Measurements from ENCODE around the gene TFE3.

Gene TFE3

GRCh38 chrX:49069038-49069437, 25.9 kb upstream of the TFE3 start:
- Histone ChIP-seq H3K4me1 (ENCODE audit: control insufficient read depth, insufficient read depth, low read length) (peaks cover 2% of the 10 kb centered on the region), H3K9ac (ENCODE audit: low read length) (no peak overlapping the region), H3K36me3 (ENCODE audit: control insufficient read depth, insufficient read depth, low read length) (no peaks in the 10 kb centered on the region), H3K27ac (ENCODE audit: low read depth, low read length) (no peak overlapping the region), H3K4me3 (ENCODE audit: low read length) (no peak overlapping the region), H3K27me3 (ENCODE audit: control insufficient read depth, insufficient read depth, low read length) (peaks cover 2% of the 10 kb centered on the region)

GRCh38 chrX:49067285-49068120, 24.3 kb upstream of the TFE3 start:
- Histone ChIP-seq H3K36me3 (ENCODE audit: control insufficient read depth, insufficient read depth, low read length) (no peaks in the 10 kb centered on the region), H3K9ac (ENCODE audit: low read length) (no peak overlapping the region), H3K27me3 (ENCODE audit: control insufficient read depth, insufficient read depth, low read length) (peaks cover 2% of the 10 kb centered on the region), H3K4me1 (ENCODE audit: control insufficient read depth, insufficient read depth, low read length) (peaks cover 1% of the 10 kb centered on the region), H3K4me3 (ENCODE audit: low read length) (no peak overlapping the region), H3K27ac (ENCODE audit: low read depth, low read length) (no peak overlapping the region)

GRCh38 chrX:49066690-49067089, 23.5 kb upstream of the TFE3 start:
- Histone ChIP-seq H3K4me3 (ENCODE audit: low read length) (no peak overlapping the region), H3K36me3 (ENCODE audit: control insufficient read depth, insufficient read depth, low read length) (no peaks in the 10 kb centered on the region), H3K27me3 (ENCODE audit: control insufficient read depth, insufficient read depth, low read length) (peaks cover 2% of the 10 kb centered on the region), H3K9ac (ENCODE audit: low read length) (no peak overlapping the region), H3K27ac (ENCODE audit: low read depth, low read length) (no peak overlapping the region), H3K4me1 (ENCODE audit: control insufficient read depth, insufficient read depth, low read length) (no peaks in the 10 kb centered on the region)

- Histone ChIP-seq H3K36me3 (ENCODE audit: control insufficient read depth, insufficient read depth, low read length) (no peaks in the 10 kb centered on the region), H3K27ac (ENCODE audit: low read depth, low read length) (no peak overlapping the region), H3K9ac (ENCODE audit: low read length) (no peak overlapping the region), H3K27me3 (ENCODE audit: control insufficient read depth, insufficient read depth, low read length) (peaks cover 2% of the 10 kb centered on the region), H3K4me3 (ENCODE audit: low read length) (no peak overlapping the region), H3K4me1 (ENCODE audit: control insufficient read depth, insufficient read depth, low read length) (no peaks in the 10 kb centered on the region)
Observed at GRCh38 chrX:49066278-49066677, 23.1 kb upstream of the TFE3 start.

GRCh38 chrX:49064735-49065134, 21.6 kb upstream of the TFE3 start:
- Histone ChIP-seq H3K36me3 (ENCODE audit: control insufficient read depth, insufficient read depth, low read length) (no peaks in the 10 kb centered on the region), H3K27ac (ENCODE audit: low read depth, low read length) (no peak overlapping the region), H3K27me3 (ENCODE audit: control insufficient read depth, insufficient read depth, low read length) (peaks cover 5% of the 10 kb centered on the region), H3K9ac (ENCODE audit: low read length) (no peak overlapping the region), H3K4me3 (ENCODE audit: low read length) (no peak overlapping the region), H3K4me1 (ENCODE audit: control insufficient read depth, insufficient read depth, low read length) (no peaks in the 10 kb centered on the region)

GRCh38 chrX:49064303-49064702, 21.1 kb upstream of the TFE3 start:
- no peaks in the 10 kb centered on the region for H3K4me1 ChIP-seq (ENCODE audit: control insufficient read depth, insufficient read depth, low read length)
- no peak overlapping the region for H3K4me3 ChIP-seq (ENCODE audit: low read length)
- no peaks in the 10 kb centered on the region for H3K36me3 ChIP-seq (ENCODE audit: control insufficient read depth, insufficient read depth, low read length)
- H3K9ac ChIP-seq (ENCODE audit: low read length) = no peak overlapping the region
- peaks cover 5% of the 10 kb centered on the region for H3K27me3 ChIP-seq (ENCODE audit: control insufficient read depth, insufficient read depth, low read length)
- no peak overlapping the region for H3K27ac ChIP-seq (ENCODE audit: low read depth, low read length)

GRCh38 chrX:49063715-49064114, 20.6 kb upstream of the TFE3 start:
- Histone ChIP-seq H3K36me3 (ENCODE audit: control insufficient read depth, insufficient read depth, low read length) (no peaks in the 10 kb centered on the region), H3K4me1 (ENCODE audit: control insufficient read depth, insufficient read depth, low read length) (no peaks in the 10 kb centered on the region), H3K9ac (ENCODE audit: low read length) (no peak overlapping the region), H3K27me3 (ENCODE audit: control insufficient read depth, insufficient read depth, low read length) (peaks cover 2% of the 10 kb centered on the region), H3K27ac (ENCODE audit: low read depth, low read length) (no peak overlapping the region), H3K4me3 (ENCODE audit: low read length) (no peak overlapping the region)

GRCh38 chrX:49061916-49062315, 18.8 kb upstream of the TFE3 start:
- Histone ChIP-seq H3K27me3 (ENCODE audit: control insufficient read depth, insufficient read depth, low read length) (peaks cover 2% of the 10 kb centered on the region), H3K4me3 (ENCODE audit: low read length) (no peak overlapping the region), H3K36me3 (ENCODE audit: control insufficient read depth, insufficient read depth, low read length) (no peaks in the 10 kb centered on the region), H3K9ac (ENCODE audit: low read length) (no peak overlapping the region), H3K4me1 (ENCODE audit: control insufficient read depth, insufficient read depth, low read length) (no peaks in the 10 kb centered on the region), H3K27ac (ENCODE audit: low read depth, low read length) (no peak overlapping the region)

GRCh38 chrX:49061490-49061889, 18.3 kb upstream of the TFE3 start:
- Histone ChIP-seq H3K4me1 (ENCODE audit: control insufficient read depth, insufficient read depth, low read length) (no peaks in the 10 kb centered on the region), H3K9ac (ENCODE audit: low read length) (no peak overlapping the region), H3K4me3 (ENCODE audit: low read length) (no peak overlapping the region), H3K36me3 (ENCODE audit: control insufficient read depth, insufficient read depth, low read length) (no peaks in the 10 kb centered on the region), H3K27me3 (ENCODE audit: control insufficient read depth, insufficient read depth, low read length) (peaks cover 2% of the 10 kb centered on the region), H3K27ac (ENCODE audit: low read depth, low read length) (no peak overlapping the region)

GRCh38 chrX:49060914-49061313, 17.8 kb upstream of the TFE3 start:
- Histone ChIP-seq H3K4me3 (ENCODE audit: low read length) (no peak overlapping the region), H3K4me1 (ENCODE audit: control insufficient read depth, insufficient read depth, low read length) (no peaks in the 10 kb centered on the region), H3K9ac (ENCODE audit: low read length) (no peak overlapping the region), H3K36me3 (ENCODE audit: control insufficient read depth, insufficient read depth, low read length) (no peaks in the 10 kb centered on the region), H3K27ac (ENCODE audit: low read depth, low read length) (no peak overlapping the region), H3K27me3 (ENCODE audit: control insufficient read depth, insufficient read depth, low read length) (peaks cover 2% of the 10 kb centered on the region)

- no peaks in the 10 kb centered on the region for H3K36me3 ChIP-seq (ENCODE audit: control insufficient read depth, insufficient read depth, low read length)
- H3K27ac ChIP-seq (ENCODE audit: low read depth, low read length) = no peak overlapping the region
- H3K27me3 ChIP-seq (ENCODE audit: control insufficient read depth, insufficient read depth, low read length) = peaks cover 2% of the 10 kb centered on the region
- H3K4me3 ChIP-seq (ENCODE audit: low read length) = peak overlapping the region; percentile 45
- H3K4me1 ChIP-seq (ENCODE audit: control insufficient read depth, insufficient read depth, low read length) = no peaks in the 10 kb centered on the region
- H3K9ac ChIP-seq (ENCODE audit: low read length) = no peak overlapping the region
Observed at GRCh38 chrX:49059681-49060085, 16.5 kb upstream of the TFE3 start.

- H3K4me1 ChIP-seq (ENCODE audit: control insufficient read depth, insufficient read depth, low read length) = no peaks in the 10 kb centered on the region
- H3K27me3 ChIP-seq (ENCODE audit: control insufficient read depth, insufficient read depth, low read length) = peaks cover 2% of the 10 kb centered on the region
- no peak overlapping the region for H3K27ac ChIP-seq (ENCODE audit: low read depth, low read length)
- peak overlapping the region; percentile 45 for H3K4me3 ChIP-seq (ENCODE audit: low read length)
- H3K36me3 ChIP-seq (ENCODE audit: control insufficient read depth, insufficient read depth, low read length) = no peaks in the 10 kb centered on the region
- no peak overlapping the region for H3K9ac ChIP-seq (ENCODE audit: low read length)
Observed at GRCh38 chrX:49059201-49059600, 16.0 kb upstream of the TFE3 start.

- peaks cover 2% of the 10 kb centered on the region for H3K27me3 ChIP-seq (ENCODE audit: control insufficient read depth, insufficient read depth, low read length)
- no peaks in the 10 kb centered on the region for H3K36me3 ChIP-seq (ENCODE audit: control insufficient read depth, insufficient read depth, low read length)
- no peaks in the 10 kb centered on the region for H3K4me1 ChIP-seq (ENCODE audit: control insufficient read depth, insufficient read depth, low read length)
- H3K9ac ChIP-seq (ENCODE audit: low read length) = no peak within 1 kb of the TSS
- no peak within 1 kb of the TSS for H3K27ac ChIP-seq (ENCODE audit: low read depth, low read length)
- H3K4me3 ChIP-seq (ENCODE audit: low read length) = peak within 1 kb of the TSS; percentile 45
Observed at GRCh38 chrX:49058794-49059193, 15.6 kb upstream of the TFE3 start, which contains the start of gene CCDC120. Gene CCDC120, plus strand, starts transcription at chrX:49058999. Its CDS starts 3,043 bp downstream, at chrX:49062042.
